Neutrophil (primary cell): ENCODE data around the gene GCK.

Experiments
- H3K27ac ChIP-seq: fragments of 200-600 bp; sonication (generic); 2 replicates; pipeline ENCODE4 v1.5.1; 2016; ENCODE audit warnings: mild to moderate bottlenecking, moderate library complexity
- H3K27me3 ChIP-seq: fragments of 200-600 bp; sonication (generic); 2 replicates; pipeline ENCODE4 v1.6.0; 2016; ENCODE audit warnings: mild to moderate bottlenecking
- H3K36me3 ChIP-seq: fragments of 200-600 bp; sonication (generic); 2 replicates; pipeline ENCODE4 v1.5.1; 2017
- H3K4me1 ChIP-seq, 2 experiments: fragments of 200-600 bp in 1 of 2; sonication (generic) in 1 of 2; 1 replicate in 1 of 2; 2 replicates in 1 of 2; pipeline versions ENCODE4 v1.5.1 to v1.6.1; 2013 to 2016; ENCODE audit warnings: low read depth in 1 of 2, low read length in 1 of 2, mild to moderate bottlenecking in 1 of 2, moderate library complexity in 1 of 2; ENCODE audit not compliant: control insufficient read depth in 1 of 2, insufficient read depth in 1 of 2
- H3K4me3 ChIP-seq, 2 experiments: fragments of 200-600 bp in 1 of 2; sonication (generic) in 1 of 2; 1 replicate in 1 of 2; 2 replicates in 1 of 2; pipeline ENCODE4 v1.5.1; 2013 to 2016; ENCODE audit warnings: low read depth in 1 of 2, low read length in 1 of 2, mild to moderate bottlenecking in 1 of 2, moderate library complexity in 1 of 2
- H3K9me3 ChIP-seq: fragments of 200-600 bp; sonication (generic); 2 replicates; pipeline ENCODE4 v1.5.1; 2016
- CTCF ChIP-seq: fragments of 200-600 bp; sonication (generic); IDR thresholded peaks from 2 replicates; pipeline ENCODE4 v1.5.1; 2016; ENCODE audit warnings: antibody characterized with exemption

The GCK gene

GRCh38 chr7:44122529-44122928 is 66.7 kb downstream of the GCK start:
- peak overlapping the region; percentile 72 to 86 for H3K4me3 ChIP-seq
- H3K9me3 ChIP-seq: no peaks in the 10 kb centered on the region
- H3K4me1 ChIP-seq: peaks cover 13 to 15% of the 10 kb centered on the region in 2 experiments
- H3K36me3 ChIP-seq: no peaks in the 10 kb centered on the region
- TF ChIP-seq CTCF: no peak
- H3K27me3 ChIP-seq: peaks cover 7% of the 10 kb centered on the region
- H3K27ac ChIP-seq: no peak overlapping the region

GRCh38 chr7:44121761-44122420 is 67.3 kb downstream of the GCK start:
- no peak for TF ChIP-seq CTCF
- Histone ChIP-seq H3K9me3 (no peaks in the 10 kb centered on the region), H3K36me3 (no peaks in the 10 kb centered on the region), H3K27me3 (peaks cover 7% of the 10 kb centered on the region), H3K27ac (no peak overlapping the region), H3K4me1 (peaks cover 13 to 15% of the 10 kb centered on the region in 2 experiments), H3K4me3 (no peak overlapping the region)

- Histone ChIP-seq H3K4me1 (peaks cover 13 to 15% of the 10 kb centered on the region in 2 experiments), H3K27me3 (peaks cover 7% of the 10 kb centered on the region), H3K36me3 (no peaks in the 10 kb centered on the region), H3K27ac (no peak overlapping the region), H3K4me3 (no peak overlapping the region), H3K9me3 (no peaks in the 10 kb centered on the region)
- TF ChIP-seq CTCF: no peak
Observed at GRCh38 chr7:44120395-44120794, 68.8 kb downstream of the GCK start.

- no peaks in the 10 kb centered on the region for H3K36me3 ChIP-seq
- H3K27ac ChIP-seq: no peak overlapping the region
- TF ChIP-seq CTCF: no peak
- peaks cover 13 to 15% of the 10 kb centered on the region in 2 experiments for H3K4me1 ChIP-seq
- H3K9me3 ChIP-seq: no peaks in the 10 kb centered on the region
- H3K4me3 ChIP-seq: no peak overlapping the region
- peaks cover 7% of the 10 kb centered on the region for H3K27me3 ChIP-seq
Observed at GRCh38 chr7:44119829-44120380, 69.3 kb downstream of the GCK start.

GRCh38 chr7:44117801-44118429 is 71.3 kb downstream of the GCK start:
- Histone ChIP-seq H3K27ac (no peak overlapping the region), H3K4me3 (no peak overlapping the region), H3K36me3 (no peaks in the 10 kb centered on the region)

More at GRCh38 chr7:44117801-44118429, 71.3 kb downstream of the GCK start:
- peaks cover 5 to 6% of the 10 kb centered on the region in 2 experiments for H3K4me1 ChIP-seq
- no peaks in the 10 kb centered on the region for H3K9me3 ChIP-seq
- no peaks in the 10 kb centered on the region for H3K27me3 ChIP-seq
- no peak for TF ChIP-seq CTCF
